MM.1S (cell line): ENCODE results near the gene MAP2K2.

ENCODE experiments used
- CTCF ChIP-seq: fragments of 300-600 bp; sonication (generic); IDR thresholded peaks from 2 replicates; pipeline ENCODE4 v1.5.1; 2016; ENCODE audit warnings: antibody characterized with exemption, low read length, mixed read lengths
- EZH2phosphoT487 ChIP-seq: fragments of 300-600 bp; sonication (generic); IDR thresholded peaks from 2 replicates; pipeline ENCODE4 v1.6.1; 2018; ENCODE audit warnings: antibody characterized with exemption, low read length

- no peak for TF ChIP-seq CTCF
- no peak for TF ChIP-seq EZH2phosphoT487
These were observed 81.2 kb downstream of the MAP2K2 start for GRCh38 chr19:4042731-4043082.
